Measurements from ENCODE around the gene ADCY1.

- TF ChIP-seq CTCF (IDR thresholded peaks at IDR 0.05) (no peak), POLR2A (IDR thresholded peaks at IDR 0.05) (no peak)
Observed at GRCh38 chr7:45702751-45703150, 128.6 kb downstream of the ADCY1 start.
